ENCODE measurements around the gene BCO2. TPM values are rescaled to one million over a fixed set of nuclear protein-coding genes. Genes with fewer than 3 reads are reported as not detected.

Gene BCO2
- total RNA-seq, 2 donors from 2014 or later = 0.24 to 1.0 TPM

DNA sequence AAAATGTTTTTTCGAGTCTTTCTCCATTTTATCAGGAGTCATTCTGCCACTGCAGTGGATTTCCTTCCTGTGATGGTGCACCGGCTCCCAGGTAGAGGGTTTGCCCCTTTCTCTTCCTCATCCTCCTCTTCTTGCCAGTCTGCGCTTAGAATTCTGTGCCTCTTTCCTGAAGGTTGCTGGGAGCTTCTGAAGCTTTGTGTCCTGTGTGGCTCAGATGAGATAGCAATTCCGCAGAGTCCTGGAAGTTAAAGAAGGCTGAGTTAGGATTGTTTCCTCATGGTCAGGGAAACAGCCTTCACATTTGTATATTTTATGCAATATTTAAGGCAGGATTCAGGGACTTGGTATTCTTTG is 264 bp downstream of the BCO2 start:
- 74 to 91% methylated on average over 2 to 4 of the region's 4 CpGs for WGBS, 2 experiments (ENCODE audit: insufficient coverage in 1 of 2, insufficient read length in 1 of 2)
- Histone ChIP-seq H3K9ac (ENCODE audit: extremely low read depth, low read length, poor library complexity, severe bottlenecking) (no peak overlapping the region), H3K4me3 (ENCODE audit: low read length) (peak overlapping the region; percentile 67), H3K27me3 (ENCODE audit: control insufficient read depth, insufficient read depth, low read length, poor library complexity, severe bottlenecking) (no peaks in the 10 kb centered on the region), H3K9me3 (ENCODE audit: control insufficient read depth, low read length) (no peaks in the 10 kb centered on the region), H3K27ac (ENCODE audit: low read depth, low read length) (no peak overlapping the region), H3K4me1 (ENCODE audit: control insufficient read depth, insufficient read depth, low read length) (no peaks in the 10 kb centered on the region), H3K36me3 (ENCODE audit: control insufficient read depth, insufficient read depth, low read length) (no peaks in the 10 kb centered on the region)
- no peak overlapping the region for H3K27ac Mint-ChIP-seq
- no peaks in the 10 kb centered on the region for H3K9me3 Mint-ChIP-seq
- H3K4me1 Mint-ChIP-seq = no peaks in the 10 kb centered on the region
- no peak for DNase-seq
- peak overlapping the region; percentile 29 for H3K4me3 Mint-ChIP-seq
- H3K27me3 Mint-ChIP-seq (ENCODE audit: insufficient read depth) = peaks cover 15% of the 10 kb centered on the region
- no peaks in the 10 kb centered on the region for H3K36me3 Mint-ChIP-seq (ENCODE audit: low read depth)
- TF ChIP-seq, protein P1, sequence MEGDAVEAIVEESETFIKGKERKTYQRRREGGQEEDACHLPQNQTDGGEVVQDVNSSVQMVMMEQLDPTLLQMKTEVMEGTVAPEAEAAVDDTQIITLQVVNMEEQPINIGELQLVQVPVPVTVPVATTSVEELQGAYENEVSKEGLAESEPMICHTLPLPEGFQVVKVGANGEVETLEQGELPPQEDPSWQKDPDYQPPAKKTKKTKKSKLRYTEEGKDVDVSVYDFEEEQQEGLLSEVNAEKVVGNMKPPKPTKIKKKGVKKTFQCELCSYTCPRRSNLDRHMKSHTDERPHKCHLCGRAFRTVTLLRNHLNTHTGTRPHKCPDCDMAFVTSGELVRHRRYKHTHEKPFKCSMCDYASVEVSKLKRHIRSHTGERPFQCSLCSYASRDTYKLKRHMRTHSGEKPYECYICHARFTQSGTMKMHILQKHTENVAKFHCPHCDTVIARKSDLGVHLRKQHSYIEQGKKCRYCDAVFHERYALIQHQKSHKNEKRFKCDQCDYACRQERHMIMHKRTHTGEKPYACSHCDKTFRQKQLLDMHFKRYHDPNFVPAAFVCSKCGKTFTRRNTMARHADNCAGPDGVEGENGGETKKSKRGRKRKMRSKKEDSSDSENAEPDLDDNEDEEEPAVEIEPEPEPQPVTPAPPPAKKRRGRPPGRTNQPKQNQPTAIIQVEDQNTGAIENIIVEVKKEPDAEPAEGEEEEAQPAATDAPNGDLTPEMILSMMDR (conservative IDR thresholded peaks at IDR 0.05) = no peak

DNA sequence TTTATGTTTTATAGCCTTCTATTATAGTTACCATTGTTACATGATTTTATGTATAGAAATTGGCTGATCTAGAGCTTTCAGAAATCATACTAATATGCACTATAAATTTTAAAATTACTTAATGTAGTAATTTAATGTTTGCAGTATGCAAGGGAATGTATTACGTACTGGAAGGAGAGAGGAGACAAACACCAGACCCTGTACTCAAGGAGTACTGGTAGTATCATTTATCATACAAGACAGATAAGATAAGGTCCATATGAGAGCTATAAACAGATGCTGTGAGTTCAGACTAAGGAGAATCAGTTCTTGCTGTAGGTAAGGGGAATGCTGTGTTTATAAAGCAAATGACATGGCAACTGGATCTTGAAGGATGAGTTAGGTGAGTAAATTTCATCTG is 765 bp downstream of the BCO2 start:
- Histone ChIP-seq H3K9me3 (ENCODE audit: control insufficient read depth, low read length) (no peaks in the 10 kb centered on the region), H3K9ac (ENCODE audit: extremely low read depth, low read length, poor library complexity, severe bottlenecking) (no peak overlapping the region), H3K27ac (ENCODE audit: low read depth, low read length) (no peak overlapping the region), H3K27me3 (ENCODE audit: control insufficient read depth, insufficient read depth, low read length, poor library complexity, severe bottlenecking) (no peaks in the 10 kb centered on the region), H3K4me3 (ENCODE audit: low read length) (no peak overlapping the region), H3K36me3 (ENCODE audit: control insufficient read depth, insufficient read depth, low read length) (no peaks in the 10 kb centered on the region), H3K4me1 (ENCODE audit: control insufficient read depth, insufficient read depth, low read length) (no peaks in the 10 kb centered on the region)
- no peak for DNase-seq
- Mint-ChIP-seq H3K27me3 (ENCODE audit: insufficient read depth) (peaks cover 15% of the 10 kb centered on the region), H3K9me3 (no peaks in the 10 kb centered on the region), H3K27ac (no peak overlapping the region), H3K4me1 (no peaks in the 10 kb centered on the region), H3K4me3 (no peak overlapping the region), H3K36me3 (ENCODE audit: low read depth) (no peaks in the 10 kb centered on the region)
- TF ChIP-seq, protein P1 (conservative IDR thresholded peaks at IDR 0.05) = no peak
- 100% methylated on average over 1 of the region's 1 CpG; no CpG with 5 or more reads in 1 of the 2 experiments for WGBS, 2 experiments (ENCODE audit: insufficient coverage in 1 of 2, insufficient read length in 1 of 2)

DNA sequence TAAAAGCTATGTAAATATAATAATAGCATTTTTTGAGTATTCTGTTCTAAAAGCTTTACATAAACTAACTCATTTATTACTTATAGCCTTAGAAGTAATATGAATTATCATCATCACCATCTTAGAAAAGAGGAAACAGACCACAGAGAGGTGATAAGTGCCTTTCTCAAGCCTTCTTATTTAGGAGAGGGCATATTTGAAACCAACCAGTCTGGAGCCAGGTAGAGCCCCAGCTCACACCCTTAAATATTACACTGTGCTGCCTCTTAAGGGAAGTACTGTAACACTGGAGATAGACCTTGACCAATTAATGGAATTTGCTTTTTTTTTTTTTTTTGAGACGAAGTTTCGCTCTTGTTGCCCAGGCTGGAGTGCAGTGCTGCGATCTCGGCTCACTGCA is 2.3 kb downstream of the BCO2 start:
- Histone ChIP-seq H3K9ac (ENCODE audit: extremely low read depth, low read length, poor library complexity, severe bottlenecking) (no peak overlapping the region), H3K27me3 (ENCODE audit: control insufficient read depth, insufficient read depth, low read length, poor library complexity, severe bottlenecking) (no peaks in the 10 kb centered on the region), H3K36me3 (ENCODE audit: control insufficient read depth, insufficient read depth, low read length) (no peaks in the 10 kb centered on the region), H3K4me1 (ENCODE audit: control insufficient read depth, insufficient read depth, low read length) (no peaks in the 10 kb centered on the region), H3K9me3 (ENCODE audit: control insufficient read depth, low read length) (no peaks in the 10 kb centered on the region), H3K27ac (ENCODE audit: low read depth, low read length) (no peak overlapping the region), H3K4me3 (ENCODE audit: low read length) (no peak overlapping the region)
- Mint-ChIP-seq H3K4me1 (no peaks in the 10 kb centered on the region), H3K27ac (no peak overlapping the region), H3K9me3 (peaks cover 7% of the 10 kb centered on the region), H3K27me3 (ENCODE audit: insufficient read depth) (peaks cover 15% of the 10 kb centered on the region), H3K36me3 (ENCODE audit: low read depth) (no peaks in the 10 kb centered on the region), H3K4me3 (no peak overlapping the region)
- 91% methylated on average over 4 of the region's 4 CpGs; no CpG with 5 or more reads in 1 of the 2 experiments for WGBS, 2 experiments (ENCODE audit: insufficient coverage in 1 of 2, insufficient read length in 1 of 2)
- DNase-seq = no peak
- TF ChIP-seq, protein P1 (conservative IDR thresholded peaks at IDR 0.05) = no peak
